ENCODE measurements around the gene CUZD1. TPM values are rescaled to one million over a fixed set of nuclear protein-coding genes. Genes with fewer than 3 reads are reported as not detected.

Gene CUZD1
- polyA plus RNA-seq, 1 donor from 2014 or later, result not detected

GRCh38 chr10:122786269-122786668, 59.4 kb downstream of the CUZD1 start:
- Histone ChIP-seq H2AFZ (ENCODE audit: low read depth, low read length) (no peak overlapping the region), H4K20me1 (ENCODE audit: insufficient read depth) (no peaks in the 10 kb centered on the region), H3K4me3 (ENCODE audit: low read length) (no peak overlapping the region), H3K4me2 (ENCODE audit: low read length) (no peak overlapping the region), H3K79me2 (replicated peaks; ENCODE audit: insufficient read depth, low read length) (no peaks in the 10 kb centered on the region), H3K36me3 (ENCODE audit: insufficient read depth, low read length) (no peaks in the 10 kb centered on the region), H3K27me3 (ENCODE audit: insufficient read depth, low read depth, low read length) (peaks cover 3% of the 10 kb centered on the region), H3K9ac (ENCODE audit: low read length) (no peak overlapping the region), H3F3A (ENCODE audit: insufficient read depth, low read length, poor library complexity, severe bottlenecking) (no peaks in the 10 kb centered on the region), H3K9me3 (ENCODE audit: low read length) (no peaks in the 10 kb centered on the region), H3K27ac (ENCODE audit: low read length) (no peak overlapping the region), H3K9me2 (ENCODE audit: insufficient read depth, low read length) (no peaks in the 10 kb centered on the region)
- no peak for TF ChIP-seq EZH2 (IDR thresholded peaks at IDR 0.05; ENCODE audit: borderline replicate concordance, insufficient read depth, low read length, poor library complexity, severe bottlenecking)
- no peak for TF ChIP-seq REST (IDR thresholded peaks at IDR 0.05; ENCODE audit: borderline replicate concordance)
- no peak for TF ChIP-seq POLR2AphosphoS5 (IDR thresholded peaks at IDR 0.05)
- TF ChIP-seq SMC3 (conservative IDR thresholded peaks at IDR 0.05; ENCODE audit: poor library complexity), result no peak
- TF ChIP-seq MXI1 (conservative IDR thresholded peaks at IDR 0.05; ENCODE audit: poor library complexity, severe bottlenecking), result no peak
- TF ChIP-seq EP300 (conservative IDR thresholded peaks at IDR 0.05; ENCODE audit: poor library complexity, severe bottlenecking), result no peak
- no peak for TF ChIP-seq TAF1 (IDR thresholded peaks at IDR 0.05; ENCODE audit: low read depth)
- TF ChIP-seq RAD21 (conservative IDR thresholded peaks at IDR 0.05), result no peak
- TF ChIP-seq CTCF (IDR thresholded peaks at IDR 0.05; ENCODE audit: poor library complexity, severe bottlenecking), result no peak

GRCh38 chr10:122782911-122783310, 62.7 kb downstream of the CUZD1 start:
- no peak for TF ChIP-seq REST (IDR thresholded peaks at IDR 0.05; ENCODE audit: borderline replicate concordance)
- TF ChIP-seq EZH2 (IDR thresholded peaks at IDR 0.05; ENCODE audit: borderline replicate concordance, insufficient read depth, low read length, poor library complexity, severe bottlenecking), result no peak
- no peak for TF ChIP-seq RAD21 (conservative IDR thresholded peaks at IDR 0.05)
- TF ChIP-seq CTCF (IDR thresholded peaks at IDR 0.05; ENCODE audit: poor library complexity, severe bottlenecking), result no peak
- TF ChIP-seq TAF1 (IDR thresholded peaks at IDR 0.05; ENCODE audit: low read depth), result no peak
- TF ChIP-seq SMC3 (conservative IDR thresholded peaks at IDR 0.05; ENCODE audit: poor library complexity), result no peak
- no peak for TF ChIP-seq MXI1 (conservative IDR thresholded peaks at IDR 0.05; ENCODE audit: poor library complexity, severe bottlenecking)
- no peak for TF ChIP-seq POLR2AphosphoS5 (IDR thresholded peaks at IDR 0.05)
- no peak for TF ChIP-seq EP300 (conservative IDR thresholded peaks at IDR 0.05; ENCODE audit: poor library complexity, severe bottlenecking)
- no peaks in the 10 kb centered on the region for H3K9me3 ChIP-seq (ENCODE audit: low read length)
- H3K9ac ChIP-seq (ENCODE audit: low read length), result no peak overlapping the region
- no peak overlapping the region for H3K4me3 ChIP-seq (ENCODE audit: low read length)
- H4K20me1 ChIP-seq (ENCODE audit: insufficient read depth), result no peaks in the 10 kb centered on the region
- peaks cover 3% of the 10 kb centered on the region for H3K27me3 ChIP-seq (ENCODE audit: insufficient read depth, low read depth, low read length)
- H3K36me3 ChIP-seq (ENCODE audit: insufficient read depth, low read length), result no peaks in the 10 kb centered on the region
- H3F3A ChIP-seq (ENCODE audit: insufficient read depth, low read length, poor library complexity, severe bottlenecking), result no peaks in the 10 kb centered on the region
- H3K27ac ChIP-seq (ENCODE audit: low read length), result no peak overlapping the region
- H3K9me2 ChIP-seq (ENCODE audit: insufficient read depth, low read length), result no peaks in the 10 kb centered on the region
- H3K79me2 ChIP-seq (replicated peaks; ENCODE audit: insufficient read depth, low read length), result no peaks in the 10 kb centered on the region
- no peak overlapping the region for H2AFZ ChIP-seq (ENCODE audit: low read depth, low read length)
- no peak overlapping the region for H3K4me2 ChIP-seq (ENCODE audit: low read length)

Data from neural cell (in vitro differentiated cells).